NCI-H69 (cell line): ENCODE measurements around the gene MACROD2.

ENCODE experiments used
- DNase-seq: peaks from one replicate; lab custom pipeline; 2025; lab: John Stamatoyannopoulos, UW

MACROD2 gene

GRCh38 chr20:15576411-15576810, 1581.1 kb downstream of the MACROD2 start:
- no peak for DNase-seq

- DNase-seq: no peak
Measured at GRCh38 chr20:15578113-15578512, 1582.8 kb downstream of the MACROD2 start.

- no peak for DNase-seq
Measured at GRCh38 chr20:15579688-15580087, 1584.4 kb downstream of the MACROD2 start.

GRCh38 chr20:15582146-15582760, 1586.9 kb downstream of the MACROD2 start:
- DNase-seq: no peak

GRCh38 chr20:15584507-15584906, 1589.2 kb downstream of the MACROD2 start:
- DNase-seq: peak; percentile 7

- DNase-seq: no peak
Measured at GRCh38 chr20:15593081-15593480, 1597.8 kb downstream of the MACROD2 start.

GRCh38 chr20:15594158-15594695, 1598.9 kb downstream of the MACROD2 start:
- DNase-seq: no peak

- DNase-seq: no peak
Measured at GRCh38 chr20:15596220-15596890, 1601.0 kb downstream of the MACROD2 start.

- DNase-seq: no peak
Measured at GRCh38 chr20:15597306-15597705, 1602.0 kb downstream of the MACROD2 start.

- no peak for DNase-seq
Measured at GRCh38 chr20:15599961-15600360, 1604.6 kb downstream of the MACROD2 start.

GRCh38 chr20:15600565-15600964, 1605.2 kb downstream of the MACROD2 start:
- no peak for DNase-seq

GRCh38 chr20:15603506-15603905, 1608.2 kb downstream of the MACROD2 start:
- DNase-seq: no peak

- DNase-seq: no peak
Measured at GRCh38 chr20:15603978-15604805, 1608.9 kb downstream of the MACROD2 start.

- no peak for DNase-seq
Measured at GRCh38 chr20:15609921-15610320, 1614.6 kb downstream of the MACROD2 start.

GRCh38 chr20:15610787-15611186, 1615.5 kb downstream of the MACROD2 start:
- DNase-seq: no peak

- no peak for DNase-seq
Measured at GRCh38 chr20:15611541-15611940, 1616.2 kb downstream of the MACROD2 start.

- DNase-seq: no peak
Measured at GRCh38 chr20:15612198-15612597, 1616.9 kb downstream of the MACROD2 start.

GRCh38 chr20:15612769-15613168, 1617.5 kb downstream of the MACROD2 start:
- no peak for DNase-seq

- no peak for DNase-seq
Measured at GRCh38 chr20:15613530-15613929, 1618.2 kb downstream of the MACROD2 start.

GRCh38 chr20:15616626-15617025, 1621.3 kb downstream of the MACROD2 start:
- DNase-seq: peak; percentile 30

GRCh38 chr20:15618110-15618509, 1622.8 kb downstream of the MACROD2 start:
- no peak for DNase-seq

- DNase-seq: no peak
Measured at GRCh38 chr20:15618912-15619311, 1623.6 kb downstream of the MACROD2 start.

GRCh38 chr20:15619341-15619740, 1624.0 kb downstream of the MACROD2 start:
- no peak for DNase-seq
